Superior temporal gyrus (tissue), 1 donor: Measurements from ENCODE around the gene TAPBPL.
"Not testable (repeated sequence)": the region's sequence is repeated elsewhere in the genome, so short reads cannot be mapped to it uniquely, and the experiment has no call there.

ENCODE experiments used
- DNase-seq: peaks from one replicate; pipeline ENCODE4 v3.0.0-alpha.2; 2016; ENCODE audit errors: extremely low spot score

Gene TAPBPL

GRCh38 chr12:6451348-6452244 is at the start of gene TAPBPL:
Gene TAPBPL, plus strand, starts transcription at chr12:6452042. Its CDS starts 207 bp downstream, at chr12:6452249.
- peak; percentile 95 for DNase-seq

- no peak for DNase-seq
Measured at GRCh38 chr12:6404390-6404789, 47.5 kb upstream of the TAPBPL start.

GRCh38 chr12:6405963-6406362 is 45.9 kb upstream of the TAPBPL start:
- no peak for DNase-seq

GRCh38 chr12:6407236-6407954 is 44.4 kb upstream of the TAPBPL start:
- no peak for DNase-seq

GRCh38 chr12:6416596-6416995 is 35.2 kb upstream of the TAPBPL start:
- peak; percentile 17 for DNase-seq

- no peak for DNase-seq
Measured at GRCh38 chr12:6418796-6419195, 33.0 kb upstream of the TAPBPL start.

- DNase-seq: no peak
Measured at GRCh38 chr12:6420364-6420763, 31.5 kb upstream of the TAPBPL start.

GRCh38 chr12:6423267-6424007 is 28.4 kb upstream of the TAPBPL start:
- DNase-seq: peak; percentile 96

GRCh38 chr12:6424008-6424347 is 27.9 kb upstream of the TAPBPL start:
- DNase-seq: no peak

- no peak for DNase-seq
Measured at GRCh38 chr12:6424866-6425265, 27.0 kb upstream of the TAPBPL start.

- peak; percentile 20 for DNase-seq
Measured at GRCh38 chr12:6425590-6426531, 26.0 kb upstream of the TAPBPL start.

GRCh38 chr12:6426882-6427671 is 24.8 kb upstream of the TAPBPL start:
- DNase-seq: no peak

- not testable (repeated sequence) for DNase-seq
Measured at GRCh38 chr12:6427796-6428195, 24.0 kb upstream of the TAPBPL start.

- DNase-seq: no peak
Measured at GRCh38 chr12:6428326-6428725, 23.5 kb upstream of the TAPBPL start.

GRCh38 chr12:6430124-6430989 is 21.5 kb upstream of the TAPBPL start:
- DNase-seq: peak; percentile 80

- DNase-seq: no peak
Measured at GRCh38 chr12:6432991-6433390, 18.9 kb upstream of the TAPBPL start.

GRCh38 chr12:6434205-6435140 is 17.4 kb upstream of the TAPBPL start:
- DNase-seq: no peak
